CD4-positive, alpha-beta T cell treated with Interleukin-10 for 1 hour (primary cell): Measurements from ENCODE around the gene TCEAL5.
"Not testable (repeated sequence)": the region's sequence is repeated elsewhere in the genome, so short reads cannot be mapped to it uniquely, and the experiment has no call there.

Experiments
- DNase-seq: peaks from one replicate; pipeline ENCODE4 v3.0.0-alpha.2; 2020

TCEAL5 gene

GRCh38 chrX:103233263-103233662 is 43.3 kb downstream of the TCEAL5 start:
- no peak for DNase-seq

- not testable (repeated sequence) for DNase-seq
Observed at GRCh38 chrX:103225918-103226317, 50.6 kb downstream of the TCEAL5 start.
